Coronary artery (tissue), 2 donors: ENCODE data around the gene DNAH8.
"Not testable (repeated sequence)": the region's sequence is repeated elsewhere in the genome, so short reads cannot be mapped to it uniquely, and the experiment has no call there.

Source experiments
- DNase-seq: peaks from one replicate; pipeline ENCODE4 v3.0.0-alpha.2; 2017; ENCODE audit warnings: low spot score
- H3K27ac ChIP-seq, 2 donors: fragments of 200-600 bp; sonication (generic); one replicate each; pipeline ENCODE4 v1.5.1; 2016 to 2019
- H3K4me3 ChIP-seq: fragments of 200-600 bp; sonication (generic); 2 replicates; pipeline ENCODE4 v1.5.1; 2016; ENCODE audit warnings: mild to moderate bottlenecking, moderate library complexity
- TF ChIP-seq, protein P1 (sequence below): fragments of 200-600 bp; sonication (generic); IDR thresholded peaks from one replicate; pipeline ENCODE4 v1.5.1; 2019; ENCODE audit warnings: antibody characterized with exemption

Gene DNAH8

DNA sequence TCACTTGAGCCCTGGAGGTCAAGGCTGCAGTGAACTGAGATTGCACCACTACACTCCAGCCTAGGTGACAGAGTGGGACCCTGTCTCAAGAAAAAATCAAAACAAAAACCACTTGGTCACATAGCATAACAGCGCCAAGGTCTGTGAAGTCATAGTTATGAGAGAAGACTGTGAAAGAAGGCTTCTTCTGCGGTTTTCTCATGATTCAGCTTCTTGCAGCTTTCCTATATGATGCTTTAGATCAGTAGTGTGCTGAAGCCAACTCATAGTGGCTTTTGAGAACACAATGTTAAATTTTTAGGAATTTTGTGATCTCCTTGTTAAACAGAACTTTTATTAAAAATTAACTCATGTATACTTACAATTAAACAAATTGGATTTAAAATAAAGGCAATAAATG lies 197.3 kb downstream of the DNAH8 start:
- TF ChIP-seq, protein P1, sequence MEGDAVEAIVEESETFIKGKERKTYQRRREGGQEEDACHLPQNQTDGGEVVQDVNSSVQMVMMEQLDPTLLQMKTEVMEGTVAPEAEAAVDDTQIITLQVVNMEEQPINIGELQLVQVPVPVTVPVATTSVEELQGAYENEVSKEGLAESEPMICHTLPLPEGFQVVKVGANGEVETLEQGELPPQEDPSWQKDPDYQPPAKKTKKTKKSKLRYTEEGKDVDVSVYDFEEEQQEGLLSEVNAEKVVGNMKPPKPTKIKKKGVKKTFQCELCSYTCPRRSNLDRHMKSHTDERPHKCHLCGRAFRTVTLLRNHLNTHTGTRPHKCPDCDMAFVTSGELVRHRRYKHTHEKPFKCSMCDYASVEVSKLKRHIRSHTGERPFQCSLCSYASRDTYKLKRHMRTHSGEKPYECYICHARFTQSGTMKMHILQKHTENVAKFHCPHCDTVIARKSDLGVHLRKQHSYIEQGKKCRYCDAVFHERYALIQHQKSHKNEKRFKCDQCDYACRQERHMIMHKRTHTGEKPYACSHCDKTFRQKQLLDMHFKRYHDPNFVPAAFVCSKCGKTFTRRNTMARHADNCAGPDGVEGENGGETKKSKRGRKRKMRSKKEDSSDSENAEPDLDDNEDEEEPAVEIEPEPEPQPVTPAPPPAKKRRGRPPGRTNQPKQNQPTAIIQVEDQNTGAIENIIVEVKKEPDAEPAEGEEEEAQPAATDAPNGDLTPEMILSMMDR, result no peak
- H3K4me3 ChIP-seq, result no peak overlapping the region
- no peak overlapping the region for H3K27ac ChIP-seq
- no peak for DNase-seq

DNA sequence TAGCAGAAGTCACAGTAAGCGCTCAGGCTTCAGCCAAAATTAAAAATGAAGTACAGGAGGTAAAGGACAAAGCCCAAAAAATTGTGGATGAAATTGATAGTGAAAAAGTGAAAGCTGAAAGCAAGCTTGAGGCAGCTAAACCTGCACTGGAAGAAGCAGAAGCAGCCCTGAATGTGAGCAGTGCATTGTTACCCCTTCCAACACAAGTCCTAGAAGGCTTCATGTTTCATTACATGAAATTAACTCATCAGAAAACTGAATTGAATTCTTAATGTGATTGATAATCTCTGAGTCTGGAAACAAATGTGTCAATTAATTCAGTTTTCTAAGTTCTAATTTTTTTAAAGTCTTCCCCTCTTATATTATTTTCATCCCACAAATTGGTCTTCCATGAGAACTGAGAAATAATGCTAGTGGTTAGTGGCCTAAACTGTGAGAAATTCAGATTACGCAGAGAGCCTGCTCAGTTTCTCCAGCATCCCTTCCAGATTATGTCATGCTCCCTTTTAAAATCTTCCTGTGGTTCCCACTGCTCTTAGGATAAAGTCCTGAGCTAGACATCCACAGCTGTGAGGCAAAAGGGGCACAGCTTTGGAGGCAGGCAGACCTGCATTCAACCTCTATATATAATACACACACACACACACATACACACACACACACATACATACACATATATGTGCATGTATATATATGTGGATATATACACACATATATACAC lies 200.3 kb downstream of the DNAH8 start:
- TF ChIP-seq, protein P1, result no peak
- no peak for DNase-seq
- no peak overlapping the region for H3K4me3 ChIP-seq
- H3K27ac ChIP-seq, result no peak overlapping the region

DNA sequence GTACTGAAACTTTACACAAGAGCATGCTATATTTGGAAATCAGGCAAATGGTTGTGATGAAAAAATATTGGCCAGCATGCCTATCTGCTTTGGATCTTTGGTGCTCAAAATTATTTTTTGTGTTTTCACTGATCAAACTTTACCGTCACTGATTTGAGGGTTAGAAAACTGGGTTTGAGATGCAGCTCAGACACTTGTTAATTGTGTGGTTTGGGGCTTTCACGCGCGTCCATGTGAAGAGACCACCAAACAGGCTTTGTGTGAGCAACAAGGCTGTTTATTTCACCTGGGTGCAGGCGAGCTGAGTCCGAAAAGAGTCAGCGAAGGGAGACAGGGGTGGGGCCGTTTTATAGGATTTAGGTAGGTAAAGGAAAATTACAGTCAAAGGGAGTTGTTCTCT lies 206.4 kb downstream of the DNAH8 start:
- H3K4me3 ChIP-seq, H3K27ac ChIP-seq, DNase-seq: not testable (repeated sequence)

DNA sequence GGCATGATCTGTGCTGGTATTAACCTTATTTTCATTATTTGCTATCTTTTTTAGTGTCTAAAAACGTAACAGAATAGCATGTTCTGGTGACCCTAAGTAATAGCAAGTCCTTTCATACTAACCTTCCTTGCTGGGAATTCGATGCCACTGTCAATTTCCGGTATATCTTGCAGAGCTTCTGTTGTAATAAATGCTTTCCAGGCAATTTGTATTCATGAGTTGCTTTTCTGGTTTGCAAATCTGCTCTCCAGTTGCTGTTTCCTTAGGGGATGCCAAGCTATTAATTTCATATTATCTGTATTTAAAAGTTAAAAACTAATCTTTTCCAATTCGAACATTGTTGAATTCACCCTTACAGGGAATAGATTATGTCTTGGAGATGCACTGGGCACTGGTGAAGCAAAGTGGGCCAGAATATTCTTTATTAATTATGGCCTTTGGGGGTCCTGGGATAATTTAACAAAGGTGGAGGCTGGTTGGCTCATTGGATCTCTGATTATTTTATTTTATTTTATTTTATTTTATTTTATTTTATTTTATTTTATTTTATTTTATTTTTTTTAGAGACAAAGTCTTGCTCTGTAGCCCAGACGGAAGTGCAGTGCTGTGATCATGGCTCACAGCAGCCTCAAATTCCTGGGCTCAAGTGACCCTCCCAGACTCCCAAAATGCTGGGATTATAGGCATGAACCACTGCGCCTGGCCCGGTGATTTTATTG lies 209.8 kb downstream of the DNAH8 start:
- no peak for DNase-seq
- TF ChIP-seq, protein P1, result no peak
- no peak overlapping the region for H3K4me3 ChIP-seq
- H3K27ac ChIP-seq, result no peak overlapping the region

DNA sequence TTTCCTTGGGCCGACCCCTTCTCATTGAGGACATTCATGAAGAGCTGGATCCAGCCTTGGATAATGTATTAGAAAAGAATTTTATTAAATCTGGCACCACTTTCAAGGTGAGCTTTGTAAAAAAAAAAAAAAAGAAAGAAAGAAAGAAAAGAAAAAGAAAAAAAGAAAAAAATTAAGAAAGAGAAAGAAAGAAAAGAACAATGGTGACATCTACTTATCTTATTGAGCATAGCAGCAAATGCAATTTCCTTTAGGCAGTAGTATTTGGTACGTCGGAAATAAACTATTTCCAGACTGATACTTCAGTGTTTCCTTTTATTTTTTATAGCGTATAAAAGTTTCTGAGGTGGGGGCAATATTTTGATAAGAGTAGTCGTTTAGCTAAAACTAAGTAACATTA lies 214.4 kb downstream of the DNAH8 start:
- Histone ChIP-seq H3K27ac (no peak overlapping the region), H3K4me3 (no peak overlapping the region)
- DNase-seq, result no peak
- TF ChIP-seq, protein P1, result no peak

DNA sequence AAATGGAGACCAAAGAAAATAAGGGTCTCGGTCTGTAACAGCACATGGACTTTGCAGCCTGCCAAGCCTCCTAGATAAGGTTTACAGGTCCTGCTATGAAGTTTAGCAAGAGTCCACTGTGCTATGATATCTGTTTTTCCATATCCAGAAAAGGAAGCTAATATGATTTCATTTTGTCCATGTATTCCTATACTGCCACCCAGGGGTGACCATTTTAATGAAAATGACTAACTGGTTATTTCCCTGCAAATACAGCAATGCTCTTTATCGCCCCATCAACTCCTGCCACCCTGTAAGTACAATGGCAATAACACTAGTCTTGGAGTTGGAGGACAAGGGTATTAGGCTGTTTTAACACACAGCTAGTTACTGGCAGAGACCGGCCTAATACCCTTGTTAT lies 218.3 kb downstream of the DNAH8 start:
- DNase-seq, result no peak
- Histone ChIP-seq H3K27ac (no peak overlapping the region), H3K4me3 (no peak overlapping the region)
- TF ChIP-seq, protein P1, result no peak

DNA sequence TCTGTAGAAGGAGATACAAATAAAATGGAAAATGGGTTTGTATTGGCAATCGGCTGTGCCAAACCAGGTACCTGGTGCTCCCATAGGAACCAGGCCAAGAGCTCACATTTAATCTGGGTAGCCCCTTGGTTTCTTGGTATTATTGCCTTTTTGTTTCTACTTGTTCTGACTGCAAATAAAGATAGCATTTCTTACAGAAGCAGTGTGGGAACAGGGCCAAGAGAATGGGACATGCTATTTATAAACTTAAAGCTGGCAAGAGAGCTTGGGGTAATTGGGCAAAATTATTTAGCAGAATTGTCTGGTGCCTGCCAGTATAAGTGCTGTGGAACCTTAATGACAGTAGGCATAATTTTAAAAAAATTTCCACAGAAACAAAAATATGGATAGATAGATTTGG lies 219.9 kb downstream of the DNAH8 start:
- TF ChIP-seq, protein P1, result no peak
- H3K27ac ChIP-seq, result no peak overlapping the region
- no peak for DNase-seq
- H3K4me3 ChIP-seq, result no peak overlapping the region
